WTC11 (cell line): ENCODE data around the gene SLC26A2. TPM values are rescaled to one million over a fixed set of nuclear protein-coding genes. Genes with fewer than 3 reads are reported as not detected.

Experiments
- ATAC-seq: fragments of 200-7000 bp; cut with Tn5 transposase; 2 replicates; pipeline ENCODE4 v1.10.0; 2021; ENCODE audit warnings: mild to moderate bottlenecking, moderate library complexity
- CTCF ChIA-PET: fragments of 300-600 bp; sonication (Branson Sonifier 250); formaldehyde crosslinking; loops from one replicate; lab custom pipeline; 2021; ENCODE audit warnings: antibody characterized with exemption; lab: Charles Lee
- POLR2A ChIA-PET: fragments of 350-600 bp; sonication (Branson Sonifier 250); formaldehyde crosslinking; loops from one replicate; lab custom pipeline; 2021; ENCODE audit warnings: antibody characterized with exemption; lab: Charles Lee
- DNase-seq: peaks from one replicate; pipeline ENCODE4 v3.0.0; 2021; ENCODE audit warnings: low spot score
- H3K27ac Mint-ChIP-seq: 2 replicates; pipeline ENCODE4 v1.8.0; 2021; ENCODE audit warnings: mixed read lengths
- H3K27me3 Mint-ChIP-seq: 2 replicates; pipeline ENCODE4 v1.8.0; 2021; ENCODE audit warnings: low read depth, mild to moderate bottlenecking, moderate library complexity, mixed read lengths
- H3K36me3 Mint-ChIP-seq: 2 replicates; pipeline ENCODE4 v1.8.0; 2021; ENCODE audit warnings: mixed read lengths
- H3K4me1 Mint-ChIP-seq: 2 replicates; pipeline ENCODE4 v1.8.0; 2022; ENCODE audit warnings: mixed read lengths
- H3K4me3 Mint-ChIP-seq: 2 replicates; pipeline ENCODE4 v1.8.0; 2021; ENCODE audit warnings: mild to moderate bottlenecking, moderate library complexity, mixed read lengths
- H3K9me3 Mint-ChIP-seq: 2 replicates; pipeline ENCODE4 v1.8.0; 2021; ENCODE audit warnings: mixed read lengths
- CREB1 ChIP-seq: sonication (generic); formaldehyde crosslinking; IDR thresholded peaks from 2 replicates; pipeline ENCODE4 v1.8.0; 2023; ENCODE audit warnings: mild to moderate bottlenecking, missing genetic modification reagents
- FOXK1 ChIP-seq: sonication (generic); formaldehyde crosslinking; IDR thresholded peaks from 2 replicates; pipeline ENCODE4 v1.8.0; 2022; ENCODE audit warnings: mild to moderate bottlenecking, moderate library complexity, missing genetic modification reagents
- GABPB1 ChIP-seq: sonication (generic); formaldehyde crosslinking; IDR thresholded peaks from 2 replicates; pipeline ENCODE4 v1.8.1; 2023; ENCODE audit warnings: mild to moderate bottlenecking, missing genetic modification reagents
- NFYB ChIP-seq: sonication (generic); formaldehyde crosslinking; conservative IDR thresholded peaks from 2 replicates; pipeline ENCODE4 v1.8.0; 2022; ENCODE audit warnings: low read depth, missing genetic modification reagents
- NR2C2 ChIP-seq: sonication (generic); formaldehyde crosslinking; IDR thresholded peaks from 2 replicates; pipeline ENCODE4 v1.8.0; 2022; ENCODE audit warnings: mild to moderate bottlenecking, missing genetic modification reagents
- NR3C1 ChIP-seq: sonication (generic); formaldehyde crosslinking; conservative IDR thresholded peaks from 2 replicates; pipeline ENCODE4 v1.8.1; 2023; ENCODE audit warnings: low read depth, mild to moderate bottlenecking, missing genetic modification reagents
- SMAD3 ChIP-seq: sonication (generic); formaldehyde crosslinking; IDR thresholded peaks from 2 replicates; pipeline ENCODE4 v1.8.0; 2022; ENCODE audit warnings: missing genetic modification reagents, mild to moderate bottlenecking, borderline replicate concordance
- SOX15 ChIP-seq: fragments of 250-450 bp; sonication (Bioruptor Pico); IDR thresholded peaks from 2 replicates; pipeline ENCODE4 v1.9.0; 2021; ENCODE audit warnings: mild to moderate bottlenecking
- TCF7 ChIP-seq: sonication (generic); formaldehyde crosslinking; IDR thresholded peaks from 2 replicates; pipeline ENCODE4 v1.8.0; 2022; ENCODE audit warnings: mild to moderate bottlenecking, low read depth, missing genetic modification reagents, moderate library complexity
- ZNF317 ChIP-seq: sonication (generic); formaldehyde crosslinking; IDR thresholded peaks from 2 replicates; pipeline ENCODE4 v1.8.1; 2023; ENCODE audit warnings: low read depth, mild to moderate bottlenecking, moderate library complexity, missing genetic modification reagents, borderline replicate concordance
- total RNA-seq: library from RNA; stranded (reverse); gene quantifications from 3 replicates; pipeline ENCODE4 v1.2.3, GENCODE V29; 2021
- TF ChIP-seq, protein P1 (sequence below): sonication (generic); formaldehyde crosslinking; IDR thresholded peaks from 2 replicates; pipeline ENCODE4 v1.8.1; 2022; ENCODE audit warnings: low read depth, missing genetic modification reagents, borderline replicate concordance
- TF ChIP-seq, protein P2 (sequence below): sonication (generic); formaldehyde crosslinking; IDR thresholded peaks from 2 replicates; pipeline ENCODE4 v1.8.0; 2022; ENCODE audit warnings: mild to moderate bottlenecking, missing genetic modification reagents
- TF ChIP-seq, protein P3 (sequence below): sonication (generic); formaldehyde crosslinking; IDR thresholded peaks from 2 replicates; pipeline ENCODE4 v1.8.1; 2023; ENCODE audit warnings: mild to moderate bottlenecking, moderate library complexity, missing genetic modification reagents
- TF ChIP-seq, protein P4 (sequence below): sonication (generic); formaldehyde crosslinking; IDR thresholded peaks from 2 replicates; pipeline ENCODE4 v1.8.1; 2023; ENCODE audit warnings: mild to moderate bottlenecking, missing genetic modification reagents
- TF ChIP-seq, protein P5 (sequence below): sonication (generic); formaldehyde crosslinking; IDR thresholded peaks from 2 replicates; pipeline ENCODE4 v1.8.0; 2022; ENCODE audit warnings: missing genetic modification reagents
- TF ChIP-seq, protein P6 (sequence below): sonication (generic); formaldehyde crosslinking; IDR thresholded peaks from 2 replicates; pipeline ENCODE4 v1.8.1; 2023; ENCODE audit warnings: mild to moderate bottlenecking, missing genetic modification reagents, borderline replicate concordance

SLC26A2 gene
- total RNA-seq, 1 experiment from 2014 or later, result 11.1 TPM

DNA sequence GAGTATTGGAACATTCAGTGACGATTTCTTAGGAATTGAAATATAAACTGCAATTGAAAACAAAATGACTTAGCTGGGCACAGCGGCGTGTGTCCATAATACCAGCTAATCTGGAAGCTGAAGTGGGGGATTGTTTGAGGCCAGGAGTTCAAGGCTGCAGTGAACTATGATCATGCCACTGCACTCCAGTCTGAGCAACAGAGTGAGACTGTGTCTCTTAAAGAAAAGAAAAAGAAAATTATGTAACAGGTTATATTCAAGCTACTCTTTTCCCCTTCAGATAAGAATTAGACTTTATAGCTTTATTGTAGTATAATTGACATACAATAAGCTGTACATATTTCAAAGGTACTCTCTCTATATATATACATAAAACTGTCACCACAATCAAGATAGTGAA, 6.4 kb downstream of the SLC26A2 start:
- Mint-ChIP-seq H3K27me3 (peaks cover under 1% of the 10 kb centered on the region; the same call in 1 of the 2 replicates), H3K27ac (no peak overlapping the region), H3K4me1 (peaks cover 1% of the 10 kb centered on the region; the same call in 1 of the 2 replicates), H3K4me3 (no peak overlapping the region), H3K9me3 (no peaks in the 10 kb centered on the region), H3K36me3 (no peaks in the 10 kb centered on the region)
- CTCF ChIA-PET, result interaction anchor here (1.5 kb wide), 1 partner anchor 24 kb away, joined by 4 read pairs; no protein-coding TSS in a partner anchor
- TF ChIP-seq NR2C2 (CRISPR knock-in tag), result no peak
- ATAC-seq (no peak), DNase-seq (no peak)
- POLR2A ChIA-PET, result no interaction called here

DNA sequence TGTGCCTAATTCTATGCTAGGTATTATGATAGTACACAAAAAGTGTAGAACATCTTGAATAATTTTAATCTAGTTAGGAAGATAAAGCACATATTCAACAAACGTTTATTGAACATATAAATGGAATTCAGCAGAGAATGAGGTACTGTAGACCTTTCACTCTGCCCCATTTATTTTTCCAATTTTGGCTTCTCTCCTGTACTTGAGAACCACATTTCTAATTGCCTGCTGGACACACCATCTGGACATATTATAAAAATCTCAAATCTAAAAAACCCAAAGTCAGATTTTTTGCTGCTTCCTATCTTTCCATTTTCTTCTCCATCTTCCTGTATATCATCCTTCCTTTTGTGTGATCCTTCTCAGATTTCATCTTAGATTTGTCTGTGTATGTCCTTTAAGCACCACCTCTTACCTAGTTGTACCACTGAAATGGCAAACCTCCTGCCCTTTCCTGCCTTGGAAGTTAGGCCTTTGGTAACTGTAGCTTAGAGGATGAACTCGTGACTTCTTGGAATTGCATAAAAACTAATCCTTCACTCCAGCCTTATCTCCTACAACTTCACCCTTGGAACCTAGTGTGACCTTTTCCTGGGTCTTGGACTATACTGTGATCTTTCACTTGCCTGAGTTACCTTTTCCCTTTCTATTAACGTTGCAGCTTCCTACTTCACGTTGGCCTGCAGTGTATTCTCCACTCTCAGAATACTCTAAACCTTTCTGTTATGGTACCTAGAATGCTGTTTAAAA, 8.8 kb downstream of the SLC26A2 start:
- H3K4me1 Mint-ChIP-seq, result no peaks in the 10 kb centered on the region
- H3K27me3 Mint-ChIP-seq, result no peaks in the 10 kb centered on the region
- H3K9me3 Mint-ChIP-seq, result no peaks in the 10 kb centered on the region
- H3K4me3 Mint-ChIP-seq, result no peak overlapping the region
- H3K36me3 Mint-ChIP-seq, result no peaks in the 10 kb centered on the region
- POLR2A ChIA-PET, result no interaction called here
- H3K27ac Mint-ChIP-seq, result no peak overlapping the region
- DNase-seq, result no peak
- CTCF ChIA-PET, result interaction anchor here (1.0 to 1.2 kb wide), 3 partner anchors 21 to 116 kb away, joined by 3 to 4 read pairs (median 4); no protein-coding TSS in a partner anchor
- TF ChIP-seq ZNF317 (CRISPR knock-in tag), result no peak
- TF ChIP-seq SOX15 (CRISPR knock-in tag), result no peak
- TF ChIP-seq, protein P1, sequence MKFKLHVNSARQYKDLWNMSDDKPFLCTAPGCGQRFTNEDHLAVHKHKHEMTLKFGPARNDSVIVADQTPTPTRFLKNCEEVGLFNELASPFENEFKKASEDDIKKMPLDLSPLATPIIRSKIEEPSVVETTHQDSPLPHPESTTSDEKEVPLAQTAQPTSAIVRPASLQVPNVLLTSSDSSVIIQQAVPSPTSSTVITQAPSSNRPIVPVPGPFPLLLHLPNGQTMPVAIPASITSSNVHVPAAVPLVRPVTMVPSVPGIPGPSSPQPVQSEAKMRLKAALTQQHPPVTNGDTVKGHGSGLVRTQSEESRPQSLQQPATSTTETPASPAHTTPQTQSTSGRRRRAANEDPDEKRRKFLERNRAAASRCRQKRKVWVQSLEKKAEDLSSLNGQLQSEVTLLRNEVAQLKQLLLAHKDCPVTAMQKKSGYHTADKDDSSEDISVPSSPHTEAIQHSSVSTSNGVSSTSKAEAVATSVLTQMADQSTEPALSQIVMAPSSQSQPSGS (CRISPR knock-in tag), result no peak
- no peak for TF ChIP-seq NR3C1 (CRISPR knock-in tag)
- no peak for TF ChIP-seq TCF7 (CRISPR knock-in tag)
- TF ChIP-seq, protein P2, sequence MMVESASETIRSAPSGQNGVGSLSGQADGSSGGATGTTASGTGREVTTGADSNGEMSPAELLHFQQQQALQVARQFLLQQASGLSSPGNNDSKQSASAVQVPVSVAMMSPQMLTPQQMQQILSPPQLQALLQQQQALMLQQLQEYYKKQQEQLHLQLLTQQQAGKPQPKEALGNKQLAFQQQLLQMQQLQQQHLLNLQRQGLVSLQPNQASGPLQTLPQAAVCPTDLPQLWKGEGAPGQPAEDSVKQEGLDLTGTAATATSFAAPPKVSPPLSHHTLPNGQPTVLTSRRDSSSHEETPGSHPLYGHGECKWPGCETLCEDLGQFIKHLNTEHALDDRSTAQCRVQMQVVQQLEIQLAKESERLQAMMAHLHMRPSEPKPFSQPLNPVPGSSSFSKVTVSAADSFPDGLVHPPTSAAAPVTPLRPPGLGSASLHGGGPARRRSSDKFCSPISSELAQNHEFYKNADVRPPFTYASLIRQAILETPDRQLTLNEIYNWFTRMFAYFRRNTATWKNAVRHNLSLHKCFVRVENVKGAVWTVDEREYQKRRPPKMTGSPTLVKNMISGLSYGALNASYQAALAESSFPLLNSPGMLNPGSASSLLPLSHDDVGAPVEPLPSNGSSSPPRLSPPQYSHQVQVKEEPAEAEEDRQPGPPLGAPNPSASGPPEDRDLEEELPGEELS (CRISPR knock-in tag), result no peak
- TF ChIP-seq SMAD3 (CRISPR knock-in tag), result no peak
- no peak for TF ChIP-seq CREB1 (CRISPR knock-in tag)
- no peak for TF ChIP-seq NFYB (CRISPR knock-in tag)
- TF ChIP-seq, protein P3, sequence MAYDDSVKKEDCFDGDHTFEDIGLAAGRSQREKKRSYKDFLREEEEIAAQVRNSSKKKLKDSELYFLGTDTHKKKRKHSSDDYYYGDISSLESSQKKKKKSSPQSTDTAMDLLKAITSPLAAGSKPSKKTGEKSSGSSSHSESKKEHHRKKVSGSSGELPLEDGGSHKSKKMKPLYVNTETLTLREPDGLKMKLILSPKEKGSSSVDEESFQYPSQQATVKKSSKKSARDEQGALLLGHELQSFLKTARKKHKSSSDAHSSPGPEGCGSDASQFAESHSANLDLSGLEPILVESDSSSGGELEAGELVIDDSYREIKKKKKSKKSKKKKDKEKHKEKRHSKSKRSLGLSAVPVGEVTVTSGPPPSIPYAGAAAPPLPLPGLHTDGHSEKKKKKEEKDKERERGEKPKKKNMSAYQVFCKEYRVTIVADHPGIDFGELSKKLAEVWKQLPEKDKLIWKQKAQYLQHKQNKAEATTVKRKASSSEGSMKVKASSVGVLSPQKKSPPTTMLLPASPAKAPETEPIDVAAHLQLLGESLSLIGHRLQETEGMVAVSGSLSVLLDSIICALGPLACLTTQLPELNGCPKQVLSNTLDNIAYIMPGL (CRISPR knock-in tag), result no peak
- TF ChIP-seq, protein P4, sequence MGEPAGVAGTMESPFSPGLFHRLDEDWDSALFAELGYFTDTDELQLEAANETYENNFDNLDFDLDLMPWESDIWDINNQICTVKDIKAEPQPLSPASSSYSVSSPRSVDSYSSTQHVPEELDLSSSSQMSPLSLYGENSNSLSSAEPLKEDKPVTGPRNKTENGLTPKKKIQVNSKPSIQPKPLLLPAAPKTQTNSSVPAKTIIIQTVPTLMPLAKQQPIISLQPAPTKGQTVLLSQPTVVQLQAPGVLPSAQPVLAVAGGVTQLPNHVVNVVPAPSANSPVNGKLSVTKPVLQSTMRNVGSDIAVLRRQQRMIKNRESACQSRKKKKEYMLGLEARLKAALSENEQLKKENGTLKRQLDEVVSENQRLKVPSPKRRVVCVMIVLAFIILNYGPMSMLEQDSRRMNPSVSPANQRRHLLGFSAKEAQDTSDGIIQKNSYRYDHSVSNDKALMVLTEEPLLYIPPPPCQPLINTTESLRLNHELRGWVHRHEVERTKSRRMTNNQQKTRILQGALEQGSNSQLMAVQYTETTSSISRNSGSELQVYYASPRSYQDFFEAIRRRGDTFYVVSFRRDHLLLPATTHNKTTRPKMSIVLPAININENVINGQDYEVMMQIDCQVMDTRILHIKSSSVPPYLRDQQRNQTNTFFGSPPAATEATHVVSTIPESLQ (CRISPR knock-in tag), result no peak
- TF ChIP-seq, protein P5, sequence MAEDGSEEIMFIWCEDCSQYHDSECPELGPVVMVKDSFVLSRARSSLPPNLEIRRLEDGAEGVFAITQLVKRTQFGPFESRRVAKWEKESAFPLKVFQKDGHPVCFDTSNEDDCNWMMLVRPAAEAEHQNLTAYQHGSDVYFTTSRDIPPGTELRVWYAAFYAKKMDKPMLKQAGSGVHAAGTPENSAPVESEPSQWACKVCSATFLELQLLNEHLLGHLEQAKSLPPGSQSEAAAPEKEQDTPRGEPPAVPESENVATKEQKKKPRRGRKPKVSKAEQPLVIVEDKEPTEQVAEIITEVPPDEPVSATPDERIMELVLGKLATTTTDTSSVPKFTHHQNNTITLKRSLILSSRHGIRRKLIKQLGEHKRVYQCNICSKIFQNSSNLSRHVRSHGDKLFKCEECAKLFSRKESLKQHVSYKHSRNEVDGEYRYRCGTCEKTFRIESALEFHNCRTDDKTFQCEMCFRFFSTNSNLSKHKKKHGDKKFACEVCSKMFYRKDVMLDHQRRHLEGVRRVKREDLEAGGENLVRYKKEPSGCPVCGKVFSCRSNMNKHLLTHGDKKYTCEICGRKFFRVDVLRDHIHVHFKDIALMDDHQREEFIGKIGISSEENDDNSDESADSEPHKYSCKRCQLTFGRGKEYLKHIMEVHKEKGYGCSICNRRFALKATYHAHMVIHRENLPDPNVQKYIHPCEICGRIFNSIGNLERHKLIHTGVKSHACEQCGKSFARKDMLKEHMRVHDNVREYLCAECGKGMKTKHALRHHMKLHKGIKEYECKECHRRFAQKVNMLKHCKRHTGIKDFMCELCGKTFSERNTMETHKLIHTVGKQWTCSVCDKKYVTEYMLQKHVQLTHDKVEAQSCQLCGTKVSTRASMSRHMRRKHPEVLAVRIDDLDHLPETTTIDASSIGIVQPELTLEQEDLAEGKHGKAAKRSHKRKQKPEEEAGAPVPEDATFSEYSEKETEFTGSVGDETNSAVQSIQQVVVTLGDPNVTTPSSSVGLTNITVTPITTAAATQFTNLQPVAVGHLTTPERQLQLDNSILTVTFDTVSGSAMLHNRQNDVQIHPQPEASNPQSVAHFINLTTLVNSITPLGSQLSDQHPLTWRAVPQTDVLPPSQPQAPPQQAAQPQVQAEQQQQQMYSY (CRISPR knock-in tag), result no peak
- no peak for TF ChIP-seq FOXK1 (CRISPR knock-in tag)
- TF ChIP-seq, protein P6, sequence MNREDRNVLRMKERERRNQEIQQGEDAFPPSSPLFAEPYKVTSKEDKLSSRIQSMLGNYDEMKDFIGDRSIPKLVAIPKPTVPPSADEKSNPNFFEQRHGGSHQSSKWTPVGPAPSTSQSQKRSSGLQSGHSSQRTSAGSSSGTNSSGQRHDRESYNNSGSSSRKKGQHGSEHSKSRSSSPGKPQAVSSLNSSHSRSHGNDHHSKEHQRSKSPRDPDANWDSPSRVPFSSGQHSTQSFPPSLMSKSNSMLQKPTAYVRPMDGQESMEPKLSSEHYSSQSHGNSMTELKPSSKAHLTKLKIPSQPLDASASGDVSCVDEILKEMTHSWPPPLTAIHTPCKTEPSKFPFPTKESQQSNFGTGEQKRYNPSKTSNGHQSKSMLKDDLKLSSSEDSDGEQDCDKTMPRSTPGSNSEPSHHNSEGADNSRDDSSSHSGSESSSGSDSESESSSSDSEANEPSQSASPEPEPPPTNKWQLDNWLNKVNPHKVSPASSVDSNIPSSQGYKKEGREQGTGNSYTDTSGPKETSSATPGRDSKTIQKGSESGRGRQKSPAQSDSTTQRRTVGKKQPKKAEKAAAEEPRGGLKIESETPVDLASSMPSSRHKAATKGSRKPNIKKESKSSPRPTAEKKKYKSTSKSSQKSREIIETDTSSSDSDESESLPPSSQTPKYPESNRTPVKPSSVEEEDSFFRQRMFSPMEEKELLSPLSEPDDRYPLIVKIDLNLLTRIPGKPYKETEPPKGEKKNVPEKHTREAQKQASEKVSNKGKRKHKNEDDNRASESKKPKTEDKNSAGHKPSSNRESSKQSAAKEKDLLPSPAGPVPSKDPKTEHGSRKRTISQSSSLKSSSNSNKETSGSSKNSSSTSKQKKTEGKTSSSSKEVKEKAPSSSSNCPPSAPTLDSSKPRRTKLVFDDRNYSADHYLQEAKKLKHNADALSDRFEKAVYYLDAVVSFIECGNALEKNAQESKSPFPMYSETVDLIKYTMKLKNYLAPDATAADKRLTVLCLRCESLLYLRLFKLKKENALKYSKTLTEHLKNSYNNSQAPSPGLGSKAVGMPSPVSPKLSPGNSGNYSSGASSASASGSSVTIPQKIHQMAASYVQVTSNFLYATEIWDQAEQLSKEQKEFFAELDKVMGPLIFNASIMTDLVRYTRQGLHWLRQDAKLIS (CRISPR knock-in tag), result no peak
- TF ChIP-seq GABPB1 (CRISPR knock-in tag), result no peak
- ATAC-seq, result no peak
